Esophagus squamous epithelium (tissue), 5 donors: ENCODE measurements around the gene CALHM1. TPM values are rescaled to one million over a fixed set of nuclear protein-coding genes. Genes with fewer than 3 reads are reported as not detected.

Experiments used
- DNase-seq: peaks from one replicate; lab custom pipeline; 2025; lab: John Stamatoyannopoulos, UW
- H3K27ac ChIP-seq, 4 donors: fragments of 200-600 bp; sonication (generic); one replicate each; pipeline ENCODE4 v1.5.1; 2016 to 2019; ENCODE audit warnings: mild to moderate bottlenecking in 1 of 4
- H3K27me3 ChIP-seq, 4 donors: fragments of 200-600 bp; sonication (generic); 1 replicate in 3 of 4; 2 replicates in 1 of 4; pipeline versions ENCODE4 v1.5.1 to v1.6.0; 2017 to 2021; ENCODE audit warnings: antibody characterized with exemption in 1 of 4
- H3K36me3 ChIP-seq, 3 donors: fragments of 200-600 bp; sonication (generic); one replicate each; pipeline ENCODE4 v1.5.1; 2016 to 2019
- H3K4me1 ChIP-seq, 3 donors: fragments of 200-600 bp; sonication (generic); one replicate each; pipeline ENCODE4 v1.5.1; 2017 to 2019
- H3K4me3 ChIP-seq, 4 donors: fragments of 200-600 bp; sonication (generic); 1 replicate in 3 of 4; 2 replicates in 1 of 4; pipeline ENCODE4 v1.5.1; 2016 to 2019; ENCODE audit warnings: mild to moderate bottlenecking in 2 of 4, moderate library complexity in 1 of 4
- H3K9me3 ChIP-seq, 3 donors: fragments of 200-600 bp; sonication (generic); one replicate each; pipeline ENCODE4 v1.5.1; 2016 to 2019
- POLR2A ChIP-seq, 4 donors: fragments of 450-650 bp; IDR thresholded peaks; one replicate each; pipeline ENCODE4 v1.6.1; 2017; ENCODE audit warnings: antibody characterized with exemption in 4 of 4, mild to moderate bottlenecking in 4 of 4, moderate library complexity in 3 of 4
- WGBS, 2 donors: methylation state at CpG; one replicate each; pipeline ENCODE4 v1.1.5; 2018; 5-methylcytosine and 5-hydroxymethylcytosine counted together
- intact Hi-C: fragments of 100-400 bp; cut with DNase I; formaldehyde crosslinking; loops from one replicate; pipeline ENCODE4 v1.15.0; 2022
- total RNA-seq, 4 donors: library from RNA; depleted of rRNA; stranded (reverse); fragments of >200 nt; gene quantifications; one replicate each; pipeline ENCODE4 v1.1.0, GENCODE V29; 2016
- TF ChIP-seq, protein P1 (sequence below), 6 experiments: fragments of 450-650 bp in 4 of 6; fragments of 200-600 bp in 2 of 6; sonication (generic) in 2 of 6; IDR thresholded peaks; one replicate each; pipeline ENCODE4 v1.5.1; 2016 to 2019; ENCODE audit warnings: antibody characterized with exemption in 6 of 6, mild to moderate bottlenecking in 4 of 6, moderate library complexity in 4 of 6
- donor health status: DM: yes; HTN: yes; CAD: no.

CALHM1 gene
- total RNA-seq, 4 donors from 2014 or later, result not detected

- WGBS, 2 donors, result 83 to 93% methylated on average over 1 of the region's 4 CpGs
- intact Hi-C loops, result no loop called here
- Histone ChIP-seq H3K4me1 (peaks cover 0 to 38% (median 11%) of the 10 kb centered on the region in 3 donors), H3K9me3 (no peaks in the 10 kb centered on the region), H3K4me3 (no peak overlapping the region), H3K27me3 (peaks cover 0 to 5% (median 0%) of the 10 kb centered on the region in 4 donors), H3K27ac (no peak overlapping the region), H3K36me3 (no peaks in the 10 kb centered on the region)
- DNase-seq, result no peak
- TF ChIP-seq, protein P1, sequence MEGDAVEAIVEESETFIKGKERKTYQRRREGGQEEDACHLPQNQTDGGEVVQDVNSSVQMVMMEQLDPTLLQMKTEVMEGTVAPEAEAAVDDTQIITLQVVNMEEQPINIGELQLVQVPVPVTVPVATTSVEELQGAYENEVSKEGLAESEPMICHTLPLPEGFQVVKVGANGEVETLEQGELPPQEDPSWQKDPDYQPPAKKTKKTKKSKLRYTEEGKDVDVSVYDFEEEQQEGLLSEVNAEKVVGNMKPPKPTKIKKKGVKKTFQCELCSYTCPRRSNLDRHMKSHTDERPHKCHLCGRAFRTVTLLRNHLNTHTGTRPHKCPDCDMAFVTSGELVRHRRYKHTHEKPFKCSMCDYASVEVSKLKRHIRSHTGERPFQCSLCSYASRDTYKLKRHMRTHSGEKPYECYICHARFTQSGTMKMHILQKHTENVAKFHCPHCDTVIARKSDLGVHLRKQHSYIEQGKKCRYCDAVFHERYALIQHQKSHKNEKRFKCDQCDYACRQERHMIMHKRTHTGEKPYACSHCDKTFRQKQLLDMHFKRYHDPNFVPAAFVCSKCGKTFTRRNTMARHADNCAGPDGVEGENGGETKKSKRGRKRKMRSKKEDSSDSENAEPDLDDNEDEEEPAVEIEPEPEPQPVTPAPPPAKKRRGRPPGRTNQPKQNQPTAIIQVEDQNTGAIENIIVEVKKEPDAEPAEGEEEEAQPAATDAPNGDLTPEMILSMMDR (IDR thresholded peaks at IDR 0.05), result no peak
- TF ChIP-seq POLR2A (IDR thresholded peaks at IDR 0.05), result no peak
Measured at GRCh38 chr10:103475437-103475836, 16.7 kb upstream of the CALHM1 start.

GRCh38 chr10:103474077-103474476, 15.4 kb upstream of the CALHM1 start:
- H3K27ac ChIP-seq, result no peak overlapping the region
- 85 to 86% methylated on average over 3 of the region's 3 CpGs for WGBS, 2 donors
- no peaks in the 10 kb centered on the region for H3K36me3 ChIP-seq
- intact Hi-C loops, result no loop called here
- H3K4me1 ChIP-seq, result peaks cover 0 to 30% (median 9%) of the 10 kb centered on the region in 3 donors
- no peak for DNase-seq
- peaks cover 0 to 5% (median 0%) of the 10 kb centered on the region in 4 donors for H3K27me3 ChIP-seq
- H3K9me3 ChIP-seq, result no peaks in the 10 kb centered on the region
- TF ChIP-seq, protein P1 (IDR thresholded peaks at IDR 0.05), result no peak
- no peak for TF ChIP-seq POLR2A (IDR thresholded peaks at IDR 0.05)
- H3K4me3 ChIP-seq, result no peak overlapping the region

GRCh38 chr10:103473261-103473671, 14.6 kb upstream of the CALHM1 start:
- intact Hi-C loops, result no loop called here
- Histone ChIP-seq H3K4me1 (peaks cover 0 to 27% (median 9%) of the 10 kb centered on the region in 3 donors), H3K27me3 (peaks cover 0 to 5% (median 0%) of the 10 kb centered on the region in 4 donors), H3K27ac (no peak overlapping the region), H3K36me3 (no peaks in the 10 kb centered on the region), H3K9me3 (no peaks in the 10 kb centered on the region), H3K4me3 (no peak overlapping the region)
- 67 to 93% methylated on average over 2 to 6 of the region's 32 CpGs for WGBS, 2 donors
- DNase-seq, result no peak
- TF ChIP-seq POLR2A (IDR thresholded peaks at IDR 0.05), result no peak
- TF ChIP-seq, protein P1 (IDR thresholded peaks at IDR 0.05), result no peak

- peak overlapping the region; percentile 19 to 80 (median 48) for H3K27ac ChIP-seq
- no peaks in the 10 kb centered on the region for H3K36me3 ChIP-seq
- no peaks in the 10 kb centered on the region for H3K9me3 ChIP-seq
- intact Hi-C loops, result no loop called here
- no peak for DNase-seq
- peak overlapping the region in 1 of 4 donors; percentile 12 for H3K4me3 ChIP-seq
- H3K4me1 ChIP-seq, result peaks cover 0 to 27% (median 9%) of the 10 kb centered on the region in 3 donors
- TF ChIP-seq POLR2A (IDR thresholded peaks at IDR 0.05), result no peak
- TF ChIP-seq, protein P1 (IDR thresholded peaks at IDR 0.05), result no peak
- 83 to 84% methylated on average over 1 to 2 of the region's 2 CpGs for WGBS, 2 donors
- H3K27me3 ChIP-seq, result peaks cover 0 to 5% (median 0%) of the 10 kb centered on the region in 4 donors
Measured at GRCh38 chr10:103472005-103472404, 13.3 kb upstream of the CALHM1 start.

DNA sequence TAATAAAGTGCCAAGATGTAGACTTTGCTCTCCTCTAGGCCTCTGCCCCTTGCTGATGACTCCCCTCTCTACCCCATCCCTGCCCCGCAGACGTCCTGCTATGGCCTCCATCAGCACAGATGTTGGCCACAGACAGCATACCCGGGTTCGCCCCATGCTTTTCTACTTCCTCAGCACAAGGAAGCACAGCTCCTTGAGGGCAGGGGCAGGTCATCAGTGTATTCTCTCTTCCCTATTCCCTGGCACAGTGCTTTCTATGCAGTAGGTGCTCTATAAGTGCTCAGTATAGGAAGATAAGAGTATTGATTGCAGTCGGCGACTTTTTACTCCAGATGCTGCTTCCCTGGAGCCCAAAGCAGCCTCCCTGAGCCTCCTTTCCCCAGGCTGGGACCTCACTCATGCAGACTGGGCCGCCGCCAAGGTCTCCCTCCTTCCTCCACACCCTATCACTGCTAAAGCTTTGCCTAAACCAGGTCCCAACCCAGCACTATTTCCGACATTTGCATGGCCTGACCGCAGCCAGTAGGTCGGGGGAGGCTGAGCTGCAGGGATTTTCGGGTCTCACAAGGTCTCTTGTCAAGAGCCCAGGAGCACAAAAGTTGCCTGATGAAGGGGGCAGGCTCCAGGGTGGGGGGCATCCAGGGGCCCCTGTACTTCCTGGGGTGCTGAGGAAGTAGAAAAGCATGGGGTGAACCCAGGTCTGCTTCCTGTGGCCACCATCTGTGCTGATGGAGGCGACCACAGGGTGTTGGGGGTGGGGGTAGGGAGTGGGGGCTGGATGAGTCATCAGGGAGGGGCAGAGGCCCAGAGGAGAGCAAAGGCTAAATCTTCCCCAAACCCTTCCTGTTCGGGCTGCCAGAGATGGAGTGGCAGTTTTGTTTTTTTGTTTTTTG, 12.3 kb upstream of the CALHM1 start:
- peaks cover 0 to 5% (median 0%) of the 10 kb centered on the region in 4 donors for H3K27me3 ChIP-seq
- WGBS, 2 donors, result 60 to 67% methylated on average over 8 to 13 of the region's 14 CpGs
- H3K4me1 ChIP-seq, result peaks cover 0 to 27% (median 9%) of the 10 kb centered on the region in 3 donors
- no peaks in the 10 kb centered on the region for H3K36me3 ChIP-seq
- DNase-seq, result peak; percentile 47
- H3K4me3 ChIP-seq, result peak overlapping the region in 1 of 4 donors; percentile 12
- intact Hi-C loops, result no loop called here
- H3K9me3 ChIP-seq, result no peaks in the 10 kb centered on the region
- peak overlapping the region; percentile 19 to 80 (median 48) for H3K27ac ChIP-seq
- no peak for TF ChIP-seq POLR2A (IDR thresholded peaks at IDR 0.05)
- TF ChIP-seq, protein P1 (IDR thresholded peaks at IDR 0.05), result no peak
